Ascending aorta (tissue), 2 donors: ENCODE results near the gene CATSPERB. TPM values are rescaled to one million over a fixed set of nuclear protein-coding genes. Genes with fewer than 3 reads are reported as not detected.

Experiments
- DNase-seq, 2 donors: peaks; one replicate each; pipeline ENCODE4 v3.0.0-alpha.2; 2019; ENCODE audit warnings: low spot score in 2 of 2
- H3K27ac ChIP-seq, 2 donors: fragments of 200-600 bp; sonication (generic); one replicate each; pipeline ENCODE4 v1.5.1; 2016 to 2017; ENCODE audit warnings: mild to moderate bottlenecking in 1 of 2
- H3K27me3 ChIP-seq: fragments of 200-600 bp; sonication (generic); one replicate; pipeline ENCODE4 v1.5.1; 2017
- H3K36me3 ChIP-seq, 2 donors: fragments of 200-600 bp; sonication (generic); one replicate each; pipeline ENCODE4 v1.5.1; 2016
- H3K4me1 ChIP-seq, 2 donors: fragments of 200-600 bp; sonication (generic); one replicate each; pipeline ENCODE4 v1.5.1; 2016 to 2017; ENCODE audit warnings: mild to moderate bottlenecking in 1 of 2
- H3K4me3 ChIP-seq, 2 donors: fragments of 200-600 bp; sonication (generic); one replicate each; pipeline ENCODE4 v1.5.1; 2016 to 2017; ENCODE audit warnings: mild to moderate bottlenecking in 1 of 2
- H3K9me3 ChIP-seq, 2 donors: fragments of 200-600 bp; sonication (generic); one replicate each; pipeline ENCODE4 v1.5.1; 2016
- intact Hi-C: fragments of 100-400 bp; cut with DNase I; formaldehyde crosslinking; loops from one replicate; pipeline ENCODE4 v1.15.1; 2023
- total RNA-seq: library from RNA; depleted of rRNA; stranded (reverse); fragments of >200 nt; gene quantifications from one replicate; pipeline ENCODE4 v1.1.0, GENCODE V29; 2016
- TF ChIP-seq, protein P1 (sequence below), 3 experiments: fragments of 200-600 bp in 2 of 3; fragments of 450-650 bp in 1 of 3; sonication (generic) in 2 of 3; IDR thresholded peaks; one replicate each; pipeline ENCODE4 v1.5.1; 2016 to 2019; ENCODE audit warnings: antibody characterized with exemption in 3 of 3, mild to moderate bottlenecking in 1 of 3, moderate library complexity in 1 of 3

CATSPERB gene
- total RNA-seq, 1 donor from 2014 or later, result 4.3 TPM

- H3K9me3 ChIP-seq, result no peaks in the 10 kb centered on the region
- H3K27me3 ChIP-seq, result no peaks in the 10 kb centered on the region
- H3K4me1 ChIP-seq, result no peaks in the 10 kb centered on the region
- TF ChIP-seq, protein P1, sequence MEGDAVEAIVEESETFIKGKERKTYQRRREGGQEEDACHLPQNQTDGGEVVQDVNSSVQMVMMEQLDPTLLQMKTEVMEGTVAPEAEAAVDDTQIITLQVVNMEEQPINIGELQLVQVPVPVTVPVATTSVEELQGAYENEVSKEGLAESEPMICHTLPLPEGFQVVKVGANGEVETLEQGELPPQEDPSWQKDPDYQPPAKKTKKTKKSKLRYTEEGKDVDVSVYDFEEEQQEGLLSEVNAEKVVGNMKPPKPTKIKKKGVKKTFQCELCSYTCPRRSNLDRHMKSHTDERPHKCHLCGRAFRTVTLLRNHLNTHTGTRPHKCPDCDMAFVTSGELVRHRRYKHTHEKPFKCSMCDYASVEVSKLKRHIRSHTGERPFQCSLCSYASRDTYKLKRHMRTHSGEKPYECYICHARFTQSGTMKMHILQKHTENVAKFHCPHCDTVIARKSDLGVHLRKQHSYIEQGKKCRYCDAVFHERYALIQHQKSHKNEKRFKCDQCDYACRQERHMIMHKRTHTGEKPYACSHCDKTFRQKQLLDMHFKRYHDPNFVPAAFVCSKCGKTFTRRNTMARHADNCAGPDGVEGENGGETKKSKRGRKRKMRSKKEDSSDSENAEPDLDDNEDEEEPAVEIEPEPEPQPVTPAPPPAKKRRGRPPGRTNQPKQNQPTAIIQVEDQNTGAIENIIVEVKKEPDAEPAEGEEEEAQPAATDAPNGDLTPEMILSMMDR (IDR thresholded peaks at IDR 0.05), result no peak
- no peak overlapping the region for H3K27ac ChIP-seq
- no peak overlapping the region for H3K4me3 ChIP-seq
- intact Hi-C loops, result no loop called here
- peaks cover 0 to 9% of the 10 kb centered on the region in 2 donors for H3K36me3 ChIP-seq
- DNase-seq, result no peak
Measured at GRCh38 chr14:91585856-91586255, 146.0 kb downstream of the CATSPERB start.

GRCh38 chr14:91582761-91583160 lies 149.1 kb downstream of the CATSPERB start:
- no peak overlapping the region for H3K4me3 ChIP-seq
- no peaks in the 10 kb centered on the region for H3K27me3 ChIP-seq
- no peak for DNase-seq
- no peak overlapping the region for H3K27ac ChIP-seq
- TF ChIP-seq, protein P1 (IDR thresholded peaks at IDR 0.05), result no peak
- H3K4me1 ChIP-seq, result no peaks in the 10 kb centered on the region
- no peaks in the 10 kb centered on the region for H3K9me3 ChIP-seq
- H3K36me3 ChIP-seq, result peaks cover 0 to 9% of the 10 kb centered on the region in 2 donors
- intact Hi-C loops, result no loop called here

- Histone ChIP-seq H3K27me3 (no peaks in the 10 kb centered on the region), H3K9me3 (no peaks in the 10 kb centered on the region), H3K4me1 (no peaks in the 10 kb centered on the region), H3K4me3 (no peak overlapping the region), H3K36me3 (peaks cover 0 to 1% of the 10 kb centered on the region in 2 donors), H3K27ac (no peak overlapping the region)
- TF ChIP-seq, protein P1 (IDR thresholded peaks at IDR 0.05), result no peak
- intact Hi-C loops, result no loop called here
- DNase-seq, result no peak
Measured at GRCh38 chr14:91580876-91581577, 150.9 kb downstream of the CATSPERB start.

- H3K4me3 ChIP-seq, result no peak overlapping the region
- TF ChIP-seq, protein P1 (IDR thresholded peaks at IDR 0.05), result no peak
- no peaks in the 10 kb centered on the region for H3K36me3 ChIP-seq
- peaks cover 0 to 2% of the 10 kb centered on the region in 2 donors for H3K4me1 ChIP-seq
- DNase-seq, result no peak
- no peak overlapping the region for H3K27ac ChIP-seq
- no peaks in the 10 kb centered on the region for H3K27me3 ChIP-seq
- intact Hi-C loops, result no loop called here
- no peaks in the 10 kb centered on the region for H3K9me3 ChIP-seq
Measured at GRCh38 chr14:91577632-91578233, 154.2 kb downstream of the CATSPERB start.

DNA sequence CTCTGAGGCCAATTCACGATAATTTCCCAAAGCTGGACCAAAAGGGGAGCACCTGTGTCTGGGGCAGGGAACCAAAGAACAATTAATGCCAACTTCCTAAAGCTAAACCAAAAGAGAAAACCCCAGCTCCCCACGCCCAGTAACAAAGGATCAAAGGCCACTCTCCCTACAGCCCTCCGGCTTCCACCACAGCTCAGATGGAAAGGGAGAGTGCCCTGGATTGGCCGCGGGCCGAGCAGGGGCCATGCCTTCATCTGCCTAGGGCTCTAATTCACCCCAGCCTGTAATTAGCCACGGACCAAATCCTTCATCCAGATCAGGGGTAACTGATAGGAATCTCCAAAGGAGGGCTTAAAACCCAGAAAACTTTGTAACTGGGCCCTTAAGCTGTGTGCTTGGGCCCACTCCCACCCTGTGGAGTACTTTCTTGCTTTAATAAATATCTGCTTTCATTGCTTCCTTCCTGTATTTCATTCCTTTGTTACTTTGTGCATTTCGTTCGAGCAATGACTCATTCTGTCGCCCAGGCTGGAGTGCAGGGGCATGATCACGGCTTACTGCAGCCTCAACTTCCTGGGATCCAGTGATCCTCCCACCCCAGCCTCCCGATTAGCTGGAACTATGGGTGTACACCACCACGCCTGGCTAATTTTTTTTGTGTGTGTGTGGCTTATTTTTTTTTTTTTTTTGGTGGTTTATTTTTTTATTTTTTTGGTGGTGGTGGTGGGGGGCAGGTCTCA lies 156.2 kb downstream of the CATSPERB start:
- H3K27me3 ChIP-seq, result no peaks in the 10 kb centered on the region
- DNase-seq, result no peak
- intact Hi-C loops, result no loop called here
- TF ChIP-seq, protein P1 (IDR thresholded peaks at IDR 0.05), result no peak
- H3K4me3 ChIP-seq, result no peak overlapping the region
- no peak overlapping the region for H3K27ac ChIP-seq
- H3K36me3 ChIP-seq, result no peaks in the 10 kb centered on the region
- H3K4me1 ChIP-seq, result peaks cover 0 to 2% of the 10 kb centered on the region in 2 donors
- no peaks in the 10 kb centered on the region for H3K9me3 ChIP-seq
